SH-SY5Y (cell line): ENCODE measurements around the gene S100A3.

Experiments used
- GATA2 ChIP-seq: IDR thresholded peaks from 2 replicates; pipeline ENCODE4 v1.6.1; 2011; ENCODE audit warnings: mild to moderate bottlenecking, low read depth, low read length
- GATA3 ChIP-seq: IDR thresholded peaks from 2 replicates; pipeline ENCODE4 v1.6.1; 2011; ENCODE audit warnings: low read depth, mild to moderate bottlenecking, low read length, moderate library complexity

- TF ChIP-seq GATA3 (no peak), GATA2 (no peak)
These were observed 4.9 kb upstream of the S100A3 start for GRCh38 chr1:153553830-153554541.
